GM19099 (cell line): Measurements from ENCODE around the gene CPT1A.

Source experiments
- POLR2A ChIP-seq: IDR thresholded peaks from 3 replicates; pipeline ENCODE4 v1.6.1; 2011; ENCODE audit warnings: low read depth; ENCODE audit not compliant: insufficient read length; ENCODE audit errors: extremely low read depth

CPT1A gene

DNA sequence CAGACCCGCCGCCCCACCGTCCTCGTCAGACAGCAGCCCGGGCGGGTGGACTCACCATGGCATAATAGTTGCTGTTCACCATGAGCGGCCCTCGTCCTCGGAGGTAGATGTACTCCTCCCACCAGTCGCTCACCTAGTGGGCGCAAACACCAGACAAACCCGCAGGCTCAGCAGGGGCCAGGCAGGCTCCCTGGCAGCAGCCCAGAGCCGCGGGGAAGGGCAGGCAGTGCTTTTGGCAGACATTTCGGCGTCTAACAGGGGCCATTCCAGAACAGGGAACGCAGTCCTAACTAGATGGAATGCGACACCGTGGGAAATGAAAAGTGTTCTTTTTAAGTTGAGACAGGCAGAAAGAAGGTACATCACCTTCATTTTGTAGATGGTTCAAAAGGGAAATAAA lies 44.9 kb downstream of the CPT1A start:
- no peak for TF ChIP-seq POLR2A

DNA sequence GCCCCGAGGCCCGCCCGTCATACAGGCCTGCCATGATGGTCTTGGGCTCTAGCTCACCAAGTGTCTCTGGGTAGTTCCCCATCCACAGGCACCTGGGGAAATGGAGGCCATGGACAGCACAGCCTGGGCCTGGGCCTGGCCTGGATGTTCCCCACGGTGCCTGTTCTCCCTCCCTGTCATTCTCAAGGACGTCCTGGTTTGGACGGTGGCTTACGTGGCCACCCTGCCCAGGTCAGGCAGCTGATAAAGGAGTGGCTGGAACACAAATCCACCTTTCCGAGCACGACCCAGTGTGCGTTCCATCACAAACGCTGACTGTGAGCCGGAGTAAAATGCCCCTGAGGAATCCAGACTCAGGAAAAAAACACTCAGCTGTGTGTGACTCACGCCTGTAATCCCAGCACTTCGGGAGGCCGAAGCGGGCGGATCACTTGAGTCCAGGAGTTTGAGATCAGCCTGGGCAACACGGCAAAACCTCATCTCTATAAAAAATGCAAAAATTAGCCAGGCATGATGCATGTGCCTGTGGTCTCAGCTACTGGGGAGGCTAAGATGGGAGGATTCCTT lies 49.2 kb downstream of the CPT1A start:
- no peak for TF ChIP-seq POLR2A

DNA sequence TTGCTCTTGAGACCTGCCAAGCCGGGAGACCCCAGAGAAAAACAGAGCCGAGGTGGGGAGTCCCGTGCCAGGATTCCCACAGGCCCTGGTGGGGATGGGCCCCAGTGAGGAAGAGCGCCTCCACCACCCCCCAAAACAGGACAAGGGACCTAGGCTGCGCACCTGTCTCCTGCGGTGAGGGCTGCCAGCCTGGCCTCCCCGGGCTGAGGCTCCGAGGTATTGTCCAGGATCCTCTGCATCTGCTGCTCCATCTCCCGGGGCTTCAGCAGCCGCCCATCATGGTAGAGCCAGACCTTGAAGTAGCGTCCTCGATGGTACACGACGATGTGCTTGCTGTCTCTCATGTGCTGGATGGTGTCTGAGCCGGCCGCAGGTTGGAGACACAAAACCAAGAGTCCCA lies 57.1 kb downstream of the CPT1A start:
- TF ChIP-seq POLR2A = no peak

DNA sequence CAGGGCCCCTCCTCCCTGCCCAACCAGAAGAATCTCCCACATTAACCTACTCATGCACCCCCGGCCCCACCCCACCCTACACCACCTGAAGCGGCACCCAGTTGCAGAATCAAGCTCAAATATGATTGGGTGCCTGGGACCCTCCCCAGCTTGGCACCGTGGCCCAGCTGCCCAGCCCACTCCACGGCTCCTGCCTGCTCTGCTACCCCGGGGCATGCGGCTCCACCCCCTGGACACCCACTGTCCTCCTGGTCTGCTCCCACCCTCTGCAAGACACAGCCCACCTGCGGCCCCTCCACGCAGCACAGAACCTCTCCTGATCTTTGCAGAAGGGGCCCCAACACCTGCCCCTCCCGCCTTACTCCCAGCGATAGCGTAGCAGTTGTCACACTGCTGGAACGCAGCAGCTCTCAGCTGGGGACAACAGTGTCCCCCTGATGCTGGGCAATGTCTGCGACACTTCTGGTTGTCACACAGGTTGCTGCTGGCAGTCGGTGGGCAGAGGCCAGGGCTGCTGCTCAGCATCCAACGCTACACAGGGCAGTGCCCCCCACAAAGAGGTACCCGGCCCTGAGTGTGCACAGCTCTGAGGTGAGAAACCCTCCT lies 58.4 kb downstream of the CPT1A start:
- no peak for TF ChIP-seq POLR2A

DNA sequence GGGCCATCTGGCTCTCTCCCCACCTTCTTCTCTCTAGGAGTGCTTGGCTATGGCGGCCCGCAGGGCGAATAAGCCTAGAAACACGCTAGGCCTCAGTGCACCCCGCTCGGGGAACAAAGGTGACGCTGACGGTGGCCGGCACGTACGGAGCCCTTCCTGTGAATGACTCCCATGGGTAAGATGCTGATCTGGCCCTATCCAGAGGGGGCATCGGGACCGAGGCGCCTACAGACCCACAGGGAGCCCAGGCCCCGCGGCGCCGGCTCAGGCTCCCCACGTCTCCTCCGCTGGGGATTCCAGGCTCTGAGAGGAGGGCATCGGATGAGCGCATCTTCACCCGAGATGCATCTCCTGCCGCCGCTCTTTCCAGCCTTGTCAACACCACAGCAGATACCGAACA lies 59.0 kb downstream of the CPT1A start:
- TF ChIP-seq POLR2A = no peak

DNA sequence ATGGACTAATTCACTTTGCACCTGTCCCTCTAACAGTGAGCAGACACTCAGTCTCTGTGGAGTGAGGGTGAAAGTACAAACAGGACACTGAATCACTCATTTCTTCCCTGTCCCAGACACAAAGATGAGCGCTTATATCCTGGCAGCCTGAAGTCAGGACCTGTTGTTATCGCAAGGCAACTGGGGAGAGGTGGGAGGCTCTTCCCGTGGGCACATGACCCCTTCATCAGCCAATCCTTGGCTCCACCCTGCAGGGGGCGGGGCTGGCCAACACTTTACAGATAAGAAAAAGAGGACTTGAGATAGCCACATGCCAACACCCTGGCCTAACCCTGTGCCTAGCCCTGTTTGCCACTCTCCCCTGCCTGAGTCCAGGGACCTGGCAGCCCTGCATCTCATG lies 60.9 kb downstream of the CPT1A start:
- TF ChIP-seq POLR2A = no peak

DNA sequence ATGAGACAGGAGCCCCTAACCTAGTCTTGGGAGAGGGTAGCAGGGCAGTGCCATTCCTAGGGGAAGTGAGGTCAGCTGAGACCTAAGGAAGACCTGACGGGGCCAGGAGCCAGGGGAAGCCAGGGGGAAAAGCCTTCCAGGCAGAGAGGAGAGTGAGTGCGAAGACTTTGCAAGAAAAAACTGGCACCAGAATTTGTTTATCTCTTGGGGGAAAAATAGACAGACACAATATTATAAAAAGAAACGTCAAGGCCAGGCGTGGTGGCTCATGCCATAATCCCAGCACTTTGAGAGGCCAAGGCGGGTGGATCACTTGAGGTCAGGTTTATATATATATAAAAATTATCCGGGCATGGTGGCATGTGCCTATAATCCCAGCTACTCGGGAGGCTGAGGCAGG lies 63.5 kb downstream of the CPT1A start:
- TF ChIP-seq POLR2A = no peak

DNA sequence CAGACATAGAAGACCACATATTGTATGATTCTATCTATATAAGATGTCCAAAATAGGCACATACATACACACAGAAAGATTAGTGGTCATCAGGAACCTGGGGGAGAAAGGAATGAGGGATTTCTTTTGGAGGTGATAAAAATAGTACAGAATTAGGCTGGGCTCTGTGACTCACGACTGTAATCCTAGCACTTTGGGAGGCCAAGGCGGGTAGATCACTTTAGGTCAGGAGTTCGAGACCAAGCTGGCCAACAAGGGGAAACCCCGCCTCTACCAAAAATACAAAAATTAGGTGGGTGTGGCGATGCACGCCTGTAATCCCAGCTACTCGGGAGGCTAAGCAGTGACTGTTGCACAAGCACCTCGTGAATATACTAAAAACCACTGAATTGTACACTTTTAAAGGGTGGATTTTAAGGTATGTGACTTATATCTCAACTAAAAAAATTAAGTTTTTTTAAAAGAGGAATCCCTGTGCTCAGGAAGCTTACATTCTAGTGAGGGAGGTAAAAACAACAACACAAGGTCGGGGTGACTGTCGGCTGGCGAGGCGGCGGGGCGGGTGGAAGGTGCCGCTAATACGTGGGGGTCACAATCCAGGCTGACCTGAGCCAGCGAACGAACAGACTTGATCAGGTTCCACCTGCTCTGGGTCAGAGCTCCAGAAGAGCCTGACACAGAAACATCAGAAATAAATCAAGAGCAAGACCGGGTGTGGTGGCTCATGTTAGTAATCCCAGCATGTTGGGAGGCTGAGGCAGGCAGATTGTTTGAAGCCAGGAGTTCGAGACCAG lies 65.1 kb downstream of the CPT1A start:
- TF ChIP-seq POLR2A = no peak

DNA sequence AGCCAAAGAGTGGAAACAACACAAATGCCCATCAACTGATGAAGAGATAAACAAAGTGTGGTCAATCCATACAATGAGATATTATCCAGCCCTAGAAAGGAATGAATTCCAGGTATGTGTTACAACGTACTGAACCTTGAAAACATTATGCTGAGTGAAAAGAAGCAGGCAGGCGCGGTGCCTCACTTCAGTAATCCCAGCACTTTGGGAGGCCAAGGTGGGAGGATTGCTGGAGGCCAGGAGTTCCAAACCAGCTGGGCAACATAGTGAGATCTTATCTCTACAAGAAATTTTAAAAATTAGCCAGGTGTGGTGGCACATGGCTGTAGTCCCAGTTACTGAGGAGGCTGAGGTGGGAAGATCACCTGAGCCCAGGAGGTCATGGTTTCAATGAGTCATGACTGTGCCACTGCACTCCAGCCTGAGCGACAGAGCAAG lies 65.7 kb downstream of the CPT1A start:
- TF ChIP-seq POLR2A = no peak

DNA sequence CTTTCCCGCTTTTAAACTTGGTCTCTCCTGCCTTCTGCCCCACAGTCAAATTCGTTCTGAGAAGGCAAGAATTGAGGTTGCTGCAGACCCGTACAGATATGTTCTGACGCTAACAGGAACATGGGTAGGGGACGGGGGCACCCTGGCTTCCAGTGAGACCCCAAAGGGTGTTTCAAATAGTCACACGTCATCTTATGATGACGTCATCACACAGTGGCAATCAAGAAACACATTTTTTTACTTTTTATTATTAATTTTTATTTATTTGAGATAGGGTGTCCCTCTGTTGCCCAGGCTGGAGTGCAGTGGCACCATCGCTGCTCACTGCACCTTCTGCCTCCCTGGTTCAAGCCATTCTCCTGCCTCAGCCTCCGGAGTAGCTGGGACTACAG lies 67.5 kb downstream of the CPT1A start:
- no peak for TF ChIP-seq POLR2A

DNA sequence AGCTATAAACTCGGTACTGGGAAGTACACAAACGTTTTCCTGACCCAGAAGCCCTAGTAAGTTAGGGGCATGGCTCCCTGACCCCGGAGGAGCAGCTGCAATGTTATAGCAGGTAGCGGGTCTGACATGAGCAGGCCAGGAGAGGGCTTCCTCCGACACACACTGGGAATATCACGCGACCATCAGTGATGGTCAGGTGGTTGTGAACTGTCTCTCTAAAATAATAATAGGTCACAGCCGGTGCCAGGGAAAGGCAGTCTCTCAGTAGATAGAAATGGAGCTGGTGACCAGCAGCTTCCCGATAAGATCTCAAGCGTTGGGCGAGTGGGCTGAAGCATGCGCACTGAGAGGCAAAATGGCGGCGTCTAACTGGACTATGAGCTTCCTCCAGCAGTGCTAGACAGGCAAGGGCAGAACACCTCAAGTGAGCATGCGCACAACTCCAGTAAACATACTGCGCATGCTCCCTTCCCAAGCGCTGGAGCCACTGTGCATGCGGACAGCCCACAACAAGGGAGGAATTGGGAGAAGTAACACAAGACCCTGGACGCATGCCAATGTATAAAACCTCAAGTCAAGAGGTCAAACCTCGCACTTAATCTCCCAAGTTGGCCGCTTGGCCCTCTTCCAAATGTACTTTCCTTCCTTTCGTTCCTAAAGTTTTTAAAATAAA lies 68.1 kb downstream of the CPT1A start:
- no peak for TF ChIP-seq POLR2A

DNA sequence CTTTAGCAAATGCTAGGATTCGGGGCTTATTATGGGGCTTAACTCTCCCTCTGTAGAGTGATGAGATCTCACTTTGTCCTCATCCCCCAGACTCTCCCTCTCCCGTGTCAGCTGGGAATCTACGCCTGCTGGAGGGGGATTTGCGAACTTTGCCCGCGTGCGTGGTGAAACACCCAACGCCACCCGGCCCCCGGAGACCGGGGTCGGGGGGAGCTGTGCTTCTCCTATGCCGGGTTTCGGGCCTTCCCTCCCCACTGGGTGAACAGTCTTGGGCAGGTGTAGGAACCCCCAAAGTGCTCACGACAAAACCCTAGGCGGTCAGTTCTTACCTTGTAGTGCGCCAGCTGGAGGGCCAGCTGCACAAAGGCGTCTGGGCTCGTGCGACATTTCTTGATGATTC lies 68.8 kb downstream of the CPT1A start:
- TF ChIP-seq POLR2A = no peak

DNA sequence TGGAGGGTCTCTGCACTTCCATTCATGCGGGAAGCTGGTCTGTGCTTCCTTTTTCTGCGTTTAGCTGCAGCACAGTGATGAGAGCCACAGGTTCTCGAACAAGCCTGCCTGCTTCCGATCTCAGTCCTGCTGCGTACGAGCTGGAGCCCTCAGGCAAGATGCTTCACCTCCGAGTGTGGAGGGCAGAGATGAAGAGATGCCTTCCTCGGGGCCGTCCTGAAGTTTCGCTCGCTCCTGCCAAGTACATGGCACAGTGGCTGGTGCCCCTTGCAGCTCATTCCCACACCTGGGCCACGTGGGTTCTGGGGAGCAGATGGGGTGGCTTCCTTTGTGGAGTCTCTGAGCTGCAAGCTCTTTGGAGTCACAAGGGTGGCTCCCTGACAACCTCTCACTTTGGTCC lies 70.9 kb downstream of the CPT1A start:
- TF ChIP-seq POLR2A = no peak

DNA sequence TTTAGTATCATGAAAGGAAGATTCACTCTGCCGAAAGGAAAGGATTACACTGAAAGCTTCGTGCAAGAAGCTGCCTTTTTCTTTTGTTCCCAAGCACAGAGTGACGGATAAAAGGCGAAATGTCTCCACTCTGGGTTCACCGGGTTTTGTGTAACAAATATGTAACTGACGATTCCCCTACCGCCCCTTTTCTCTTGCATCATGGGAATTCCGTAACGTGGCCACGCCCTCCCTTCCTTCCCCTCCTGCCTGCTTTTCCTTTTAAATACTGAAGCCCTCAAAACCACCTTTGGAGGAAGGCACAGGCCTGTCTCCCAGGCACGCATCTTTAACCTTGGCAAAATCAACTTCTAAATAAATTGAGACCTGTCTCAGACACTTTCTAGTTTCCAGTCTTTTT lies 74.0 kb downstream of the CPT1A start:
- no peak for TF ChIP-seq POLR2A

DNA sequence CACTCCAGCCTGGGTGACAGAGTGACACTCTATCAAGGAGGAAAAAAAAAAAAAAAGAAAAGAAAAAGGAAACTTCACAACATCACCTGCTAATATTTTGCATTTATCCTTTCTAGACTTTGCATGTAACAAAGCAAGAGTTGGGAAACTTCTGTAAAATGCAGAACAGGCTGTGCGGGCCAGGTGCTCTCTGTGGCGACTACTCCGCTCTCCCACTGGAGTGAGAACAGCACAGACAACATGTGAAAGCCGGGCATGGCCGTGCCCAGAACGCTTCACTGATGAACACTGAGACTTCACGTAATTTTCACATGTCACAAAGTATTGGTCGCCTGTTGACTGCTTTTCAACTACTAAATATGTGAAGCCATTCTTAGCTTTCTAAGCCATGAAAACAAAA lies 74.9 kb downstream of the CPT1A start:
- no peak for TF ChIP-seq POLR2A

DNA sequence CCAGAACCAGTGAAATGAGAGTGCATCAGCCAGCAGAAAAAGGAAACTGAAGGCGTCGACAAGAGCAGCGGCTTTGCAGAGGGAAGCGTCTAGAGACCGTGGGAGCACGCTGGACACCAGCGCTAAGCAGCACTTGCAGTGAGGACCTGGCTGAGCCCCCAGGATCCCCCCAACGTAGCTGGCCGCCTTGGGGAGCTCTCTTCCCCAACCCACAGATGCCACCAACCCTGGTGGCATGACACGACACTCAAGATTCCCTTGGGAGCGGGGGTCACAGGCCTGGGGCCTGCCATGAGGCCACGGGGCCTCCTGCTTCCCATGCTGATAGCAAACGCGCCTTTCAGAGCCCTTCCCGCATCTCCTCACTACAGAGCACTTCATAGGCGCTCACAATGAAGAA lies 77.0 kb downstream of the CPT1A start:
- no peak for TF ChIP-seq POLR2A
